GM18498 (cell line): ENCODE results near the gene SH2B2.
"Not testable (repeated sequence)": the region's sequence is repeated elsewhere in the genome, so short reads cannot be mapped to it uniquely, and the experiment has no call there.

ENCODE experiments used
- ATAC-seq: cut with Tn5 transposase; IDR thresholded peaks from one replicate; pipeline ENCODE4 v1.9.1; 2021; ENCODE audit warnings: mild to moderate bottlenecking, moderate library complexity; ENCODE audit not compliant: unreplicated experiment

SH2B2 gene

DNA sequence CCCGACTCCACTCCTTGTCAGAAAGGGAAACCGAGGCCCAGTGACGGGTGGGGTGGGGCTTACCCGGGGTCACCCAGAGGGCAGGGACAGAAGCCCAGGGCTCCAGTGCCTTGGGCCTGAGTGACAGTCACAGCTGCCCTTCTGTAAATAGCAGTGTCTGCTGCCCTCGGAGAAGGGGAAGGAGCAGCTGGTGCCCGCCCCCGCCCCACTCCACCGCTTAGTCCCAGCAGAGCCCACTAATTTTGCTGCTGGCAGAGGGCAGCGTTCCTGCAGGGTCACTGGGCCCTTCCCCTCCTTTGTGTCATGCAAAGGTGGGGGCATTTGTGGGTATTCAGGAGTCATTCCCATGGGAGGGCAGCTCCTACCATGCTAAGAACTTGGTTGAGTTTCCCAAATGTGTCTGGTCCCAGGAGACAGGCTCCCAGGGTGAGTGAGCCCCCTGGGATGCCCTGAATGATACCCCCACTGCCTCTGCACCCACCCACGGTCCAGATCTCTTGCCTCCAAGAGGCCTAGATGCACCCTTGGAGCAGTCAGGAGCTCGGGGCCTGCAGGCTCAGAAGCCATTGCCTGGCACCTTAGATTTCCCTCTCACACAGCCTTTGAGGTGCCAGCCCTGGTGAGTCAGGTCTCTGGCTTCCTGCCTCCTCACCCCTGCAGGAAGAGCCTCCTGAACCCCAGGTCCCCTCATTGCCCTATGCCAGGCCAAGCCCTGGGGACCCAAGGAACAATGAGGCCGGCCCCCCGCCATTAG, 17.2 kb downstream of the SH2B2 start:
- no peak for ATAC-seq

GRCh38 chr7:102304668-102305067, 18.0 kb downstream of the SH2B2 start:
- no peak for ATAC-seq

DNA sequence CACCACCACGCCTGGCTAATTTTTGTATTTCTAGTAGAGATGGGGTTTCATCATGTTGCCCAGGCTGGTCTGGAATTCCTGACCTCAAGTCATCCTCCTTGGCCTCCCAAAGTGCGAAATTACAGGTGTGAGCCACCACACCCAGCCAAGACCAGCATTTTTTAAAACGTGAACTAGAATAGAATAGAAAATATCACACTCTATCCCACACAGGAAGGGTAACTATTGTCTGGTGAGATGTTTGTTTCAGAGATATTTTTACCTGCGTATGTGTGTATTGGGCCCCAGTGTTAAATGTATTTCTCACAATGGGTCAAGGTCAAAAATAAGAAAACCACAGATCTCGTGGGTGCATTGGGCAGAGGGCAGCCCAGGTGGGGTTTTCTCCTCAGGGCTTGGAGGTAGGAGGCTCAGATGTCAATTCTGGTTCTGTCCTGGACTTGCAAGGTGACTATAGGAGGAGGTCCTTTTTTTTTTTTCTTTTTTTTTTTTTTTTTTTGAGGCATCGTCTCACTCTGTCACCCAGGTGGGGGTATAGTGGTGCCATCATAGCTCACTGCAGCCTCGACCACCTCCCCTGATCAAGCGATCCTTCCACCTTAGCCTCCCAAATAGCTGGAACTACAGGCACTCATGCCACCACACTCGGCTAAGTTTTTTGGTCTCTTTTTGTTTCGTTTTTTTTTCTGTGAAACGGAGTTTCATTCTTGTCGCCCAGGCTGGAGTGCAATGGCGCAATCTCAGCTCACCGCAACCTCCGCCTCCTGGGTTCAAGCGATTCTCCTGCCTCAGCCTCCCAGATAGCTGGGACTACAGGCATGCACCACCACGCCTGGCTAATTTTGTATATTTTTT, 19.0 kb downstream of the SH2B2 start:
- peak; percentile 61 for ATAC-seq

DNA sequence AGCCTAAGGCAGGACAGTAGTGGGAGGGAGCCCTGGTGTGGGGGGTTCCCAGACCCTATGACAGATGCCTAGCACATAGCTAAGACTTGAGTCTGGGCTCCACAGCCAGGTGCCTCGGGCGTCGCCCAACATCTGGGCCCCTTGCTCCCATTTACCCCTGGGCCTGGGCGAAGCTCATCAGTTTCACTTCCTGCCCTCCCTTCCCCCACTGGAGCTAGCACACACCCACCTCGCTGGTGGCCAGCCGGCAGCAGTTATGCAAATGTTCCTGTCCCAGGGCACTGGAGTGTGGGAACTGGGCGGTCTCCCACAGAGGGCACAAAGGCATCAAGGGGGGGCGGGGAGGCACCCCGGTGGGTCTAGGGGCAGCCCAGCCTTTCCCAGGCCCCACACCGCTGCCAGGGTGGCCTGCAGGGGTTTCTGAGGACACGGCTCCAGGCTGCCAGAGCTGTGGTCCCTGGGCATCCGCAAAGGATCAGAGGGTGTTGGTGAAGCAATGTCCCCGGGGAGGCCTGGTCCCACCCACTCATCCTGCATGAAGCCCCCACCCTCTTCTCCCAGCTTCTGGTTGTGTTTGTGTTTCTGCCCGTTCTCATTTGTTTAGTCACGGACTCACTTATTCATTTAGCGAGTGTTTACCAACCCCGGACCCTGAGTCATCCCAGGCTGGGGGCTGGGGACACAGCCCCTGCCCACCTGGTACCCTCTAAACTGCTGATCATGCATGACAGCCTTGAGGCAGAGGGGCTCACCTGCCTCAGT, 20.4 kb downstream of the SH2B2 start:
- ATAC-seq = peak; percentile 70

GRCh38 chr7:102310414-102310815, 23.7 kb downstream of the SH2B2 start:
- ATAC-seq = no peak

DNA sequence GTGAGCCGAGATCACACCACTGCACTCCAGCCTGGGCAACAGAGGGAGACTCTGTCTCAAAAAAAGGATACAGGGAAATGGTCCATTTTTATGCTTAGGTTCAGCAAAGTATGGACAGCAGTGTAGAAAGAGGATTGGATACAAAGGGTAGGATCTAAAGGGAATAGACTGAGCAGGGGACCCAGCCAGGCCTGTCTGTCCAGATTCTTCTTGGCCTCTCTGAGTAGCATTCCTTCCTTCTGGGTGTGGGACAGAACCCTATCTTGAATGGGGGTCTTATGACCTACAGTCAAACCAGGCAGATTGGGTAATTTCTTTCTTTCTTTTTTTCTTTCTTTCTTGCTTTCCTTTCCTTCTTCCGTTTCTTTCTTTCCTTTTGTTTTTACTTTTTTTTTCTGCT, 25.6 kb downstream of the SH2B2 start:
- no peak for ATAC-seq

DNA sequence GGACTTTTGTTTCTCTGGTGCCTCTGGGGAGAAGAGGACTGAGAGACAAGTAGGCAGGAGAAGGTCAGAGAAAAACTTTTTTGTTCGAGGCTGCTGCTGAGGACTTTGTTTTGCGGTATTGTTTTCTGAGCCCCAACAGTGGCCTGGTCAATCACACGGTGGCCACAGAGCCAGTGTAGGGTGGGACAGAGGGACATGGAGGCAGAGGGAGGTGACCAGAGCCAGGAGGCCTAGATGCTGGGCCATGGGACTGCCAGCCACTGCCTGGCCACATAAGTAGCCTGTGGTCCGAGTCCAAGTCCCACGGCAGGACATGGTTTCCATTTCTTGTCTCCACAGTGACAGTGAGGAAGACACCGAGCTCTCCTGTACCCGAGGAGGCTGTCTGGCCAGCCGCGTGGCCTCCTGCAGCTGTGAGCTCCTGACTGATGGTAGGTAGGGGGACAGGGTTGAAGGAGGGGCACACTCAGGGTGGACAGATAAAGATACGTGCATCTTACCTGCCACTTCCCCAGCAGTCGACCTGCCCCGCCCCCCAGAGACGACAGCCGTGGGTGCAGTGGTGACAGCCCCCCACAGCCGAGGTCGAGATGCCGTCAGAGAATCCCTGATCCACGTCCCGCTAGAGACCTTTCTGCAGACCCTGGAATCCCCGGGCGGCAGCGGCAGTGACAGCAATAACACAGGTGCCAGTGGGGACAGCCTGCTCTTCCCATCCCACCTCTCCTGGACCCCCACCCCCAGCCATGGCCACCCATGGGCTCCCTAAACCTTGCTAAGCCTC, 27.5 kb downstream of the SH2B2 start:
- no peak for ATAC-seq

- ATAC-seq = no peak
These were observed 30.8 kb downstream of the SH2B2 start for GRCh38 chr7:102317231-102318059.

DNA sequence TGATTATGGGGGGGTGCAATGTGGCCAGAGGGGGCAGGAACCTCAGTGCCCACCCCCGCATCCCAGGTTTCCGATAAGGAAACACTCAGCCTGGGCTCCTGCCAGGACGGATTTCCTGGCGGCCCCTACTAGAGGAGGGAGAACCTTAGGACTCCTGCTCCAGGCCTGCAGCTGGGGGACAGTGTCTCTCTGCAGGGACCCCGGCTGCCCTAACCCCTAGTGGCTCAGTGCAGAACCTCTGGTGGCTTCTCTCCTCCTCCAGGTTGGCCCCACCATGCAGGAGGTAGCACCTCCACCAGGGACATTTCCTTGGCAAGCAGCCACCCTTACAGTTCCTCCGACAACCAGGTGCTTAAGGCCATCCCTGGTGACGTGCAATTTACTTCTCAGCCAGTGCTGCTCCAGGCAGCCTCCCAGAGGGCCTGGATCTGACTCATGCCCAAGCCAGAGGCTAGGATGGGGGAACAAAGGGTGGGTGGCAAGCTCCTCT, 31.9 kb downstream of the SH2B2 start:
- no peak for ATAC-seq

GRCh38 chr7:102319671-102320070, 33.0 kb downstream of the SH2B2 start:
- no peak for ATAC-seq

DNA sequence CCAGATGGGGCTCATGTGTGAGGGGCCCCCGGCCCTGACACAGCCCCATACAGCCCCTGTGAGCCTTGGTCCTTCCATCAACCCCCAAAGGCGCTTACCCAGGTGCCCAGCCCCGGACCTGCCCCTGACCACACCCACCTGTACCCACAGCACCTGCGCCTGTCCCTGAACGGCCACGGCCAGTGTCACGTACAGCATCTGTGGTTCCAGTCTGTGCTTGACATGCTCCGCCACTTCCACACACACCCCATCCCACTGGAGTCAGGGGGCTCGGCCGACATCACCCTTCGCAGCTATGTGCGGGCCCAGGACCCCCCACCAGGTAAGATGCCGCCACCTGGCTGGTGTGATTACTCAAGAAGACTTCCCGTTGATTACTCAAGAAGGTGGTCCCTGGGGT, 33.5 kb downstream of the SH2B2 start:
- no peak for ATAC-seq

GRCh38 chr7:102320601-102321350, 34.1 kb downstream of the SH2B2 start:
- ATAC-seq = no peak

DNA sequence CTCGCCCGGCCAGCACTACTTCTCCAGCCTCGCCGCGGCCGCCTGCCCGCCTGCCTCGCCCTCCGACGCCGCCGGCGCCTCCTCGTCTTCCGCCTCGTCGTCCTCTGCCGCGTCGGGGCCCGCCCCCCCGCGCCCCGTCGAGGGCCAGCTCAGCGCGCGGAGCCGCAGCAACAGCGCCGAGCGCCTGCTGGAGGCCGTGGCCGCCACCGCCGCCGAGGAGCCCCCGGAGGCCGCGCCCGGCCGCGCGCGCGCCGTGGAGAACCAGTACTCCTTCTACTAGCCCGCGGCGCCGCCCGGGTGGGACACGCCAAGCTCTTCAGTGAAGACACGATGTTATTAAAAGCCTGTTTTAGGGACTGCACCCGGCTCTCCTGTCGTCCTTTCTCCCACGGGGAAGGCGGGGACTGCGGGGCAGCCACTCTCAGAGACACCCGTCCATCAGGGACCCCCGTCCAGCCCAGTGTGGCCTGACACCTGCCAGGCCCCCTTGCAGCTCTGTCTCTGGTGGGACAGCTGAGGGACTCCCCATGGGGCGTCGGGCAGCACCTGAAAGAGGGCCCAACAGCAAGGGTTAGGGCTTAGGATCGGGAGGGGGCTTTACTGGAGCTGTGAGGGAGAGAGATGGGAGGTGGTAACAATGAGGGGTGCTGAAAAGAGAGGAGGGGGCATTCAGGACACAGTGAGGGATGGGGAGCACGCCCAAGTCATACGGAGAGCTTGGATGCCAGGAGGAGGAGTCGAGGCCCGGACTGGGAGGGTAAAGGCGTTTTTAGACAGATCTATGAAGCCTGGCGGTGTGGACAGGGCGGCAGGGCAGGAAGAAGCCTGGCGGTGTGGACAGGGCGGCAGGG, 34.9 kb downstream of the SH2B2 start:
- no peak for ATAC-seq

DNA sequence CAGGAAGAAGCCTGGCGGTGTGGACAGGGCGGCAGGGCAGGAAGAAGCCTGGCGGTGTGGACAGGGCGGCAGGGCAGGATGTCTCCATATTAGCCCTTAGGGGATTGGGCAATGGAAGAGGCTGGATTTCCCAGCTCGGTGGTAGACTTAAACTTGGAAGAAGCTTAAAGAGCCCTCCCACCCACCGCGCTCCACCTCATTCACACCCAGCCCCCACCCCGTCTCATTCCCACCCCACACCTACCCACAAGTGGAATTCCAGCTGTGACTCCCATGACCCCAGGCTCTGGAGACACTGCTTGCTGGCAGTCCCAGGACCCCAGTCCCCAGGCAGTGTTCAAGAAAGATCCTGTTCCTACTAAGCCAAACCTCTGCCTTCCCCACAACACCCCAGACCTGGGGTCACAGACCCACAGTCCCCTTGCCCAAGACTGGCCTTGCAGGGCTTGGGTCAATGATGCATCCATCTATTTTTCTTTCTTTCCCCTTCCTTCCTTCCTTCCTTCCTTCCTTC, 35.6 kb downstream of the SH2B2 start:
- no peak for ATAC-seq

DNA sequence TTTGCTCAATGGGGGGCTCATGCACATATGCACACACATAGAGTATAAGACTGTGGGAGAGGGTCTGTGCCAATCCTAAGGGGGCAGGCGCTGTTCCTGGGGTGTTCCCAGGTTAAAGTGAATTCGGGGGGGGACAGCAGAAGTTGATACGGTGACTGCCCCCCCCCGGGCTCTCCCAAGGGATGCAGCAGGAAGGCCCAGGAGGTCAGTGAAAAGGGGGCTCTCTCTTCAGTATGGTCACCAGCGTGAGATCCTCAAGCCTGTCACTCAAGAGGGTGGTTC, 37.2 kb downstream of the SH2B2 start:
- no peak for ATAC-seq

- not testable (repeated sequence) for ATAC-seq
These were observed 38.4 kb downstream of the SH2B2 start for GRCh38 chr7:102325106-102325505.

- ATAC-seq = no peak
These were observed 39.7 kb downstream of the SH2B2 start for GRCh38 chr7:102326157-102326889.
